ENCODE data around the gene NRROS. TPM values are rescaled to one million over a fixed set of nuclear protein-coding genes. Genes with fewer than 3 reads are reported as not detected.
A peak's percentile ranks its signal among the peaks of the same experiment; 100 is the strongest.
"Not testable (repeated sequence)": the region's sequence is repeated elsewhere in the genome, so short reads cannot be mapped to it uniquely, and the experiment has no call there.

NRROS gene
- total RNA-seq, 1 experiment from 2014 or later: not detected

GRCh38 chr3:196617256-196617655 lies 22.2 kb upstream of the NRROS start:
- Histone ChIP-seq H3K4me1 (peaks cover 7% of the 10 kb centered on the region), H3K36me3 (no peaks in the 10 kb centered on the region), H3K4me3 (no peak overlapping the region), H3K27me3 (no peaks in the 10 kb centered on the region), H3K27ac (no peak overlapping the region), H3K9me3 (replicated peaks) (no peaks in the 10 kb centered on the region)
- DNase-seq: no peak

- H3K9me3 ChIP-seq (replicated peaks): no peaks in the 10 kb centered on the region
- no peak for DNase-seq
- no peak overlapping the region for H3K4me3 ChIP-seq
- H3K27me3 ChIP-seq: 0 out of 2 replicates have a peak, but pooled peaks cover 3% of the 10 kb centered on the region
- H3K4me1 ChIP-seq: peaks cover 7% of the 10 kb centered on the region
- no peak overlapping the region for H3K27ac ChIP-seq
- H3K36me3 ChIP-seq: no peaks in the 10 kb centered on the region
Measured at GRCh38 chr3:196619223-196619622, 20.3 kb upstream of the NRROS start.

GRCh38 chr3:196619627-196620026 lies 19.9 kb upstream of the NRROS start:
- not testable (repeated sequence) for H3K4me1 ChIP-seq; H3K36me3 ChIP-seq; H3K9me3 ChIP-seq (replicated peaks); DNase-seq; H3K27ac ChIP-seq; H3K27me3 ChIP-seq; H3K4me3 ChIP-seq

- DNase-seq: peak; percentile 21 to 46
- peaks cover 7% of the 10 kb centered on the region; the same call in 1 of the 2 replicates for H3K27me3 ChIP-seq
- no peaks in the 10 kb centered on the region for H3K9me3 ChIP-seq (replicated peaks)
- H3K36me3 ChIP-seq: no peaks in the 10 kb centered on the region
- H3K4me3 ChIP-seq: no peak overlapping the region
- peaks cover 7% of the 10 kb centered on the region for H3K4me1 ChIP-seq
- H3K27ac ChIP-seq: no peak overlapping the region
Measured at GRCh38 chr3:196620161-196620604, 19.3 kb upstream of the NRROS start.

GRCh38 chr3:196620684-196621083 lies 18.8 kb upstream of the NRROS start:
- no peaks in the 10 kb centered on the region for H3K36me3 ChIP-seq
- peaks cover 7% of the 10 kb centered on the region; the same call in 1 of the 2 replicates for H3K27me3 ChIP-seq
- no peaks in the 10 kb centered on the region for H3K9me3 ChIP-seq (replicated peaks)
- H3K4me1 ChIP-seq: peaks cover 7% of the 10 kb centered on the region
- H3K4me3 ChIP-seq: no peak overlapping the region
- no peak for DNase-seq
- no peak overlapping the region for H3K27ac ChIP-seq

- no peak overlapping the region for H3K4me3 ChIP-seq
- H3K36me3 ChIP-seq: no peaks in the 10 kb centered on the region
- peaks cover 7% of the 10 kb centered on the region for H3K4me1 ChIP-seq
- peaks cover 7% of the 10 kb centered on the region; the same call in 1 of the 2 replicates for H3K27me3 ChIP-seq
- no peaks in the 10 kb centered on the region for H3K9me3 ChIP-seq (replicated peaks)
- no peak overlapping the region for H3K27ac ChIP-seq
- DNase-seq: no peak
Measured at GRCh38 chr3:196621611-196622010, 17.9 kb upstream of the NRROS start.

- Histone ChIP-seq H3K9me3 (replicated peaks) (no peaks in the 10 kb centered on the region), H3K4me1 (peaks cover 7% of the 10 kb centered on the region), H3K27me3 (peaks cover 7% of the 10 kb centered on the region; the same call in 1 of the 2 replicates), H3K4me3 (no peak overlapping the region), H3K27ac (no peak overlapping the region), H3K36me3 (no peaks in the 10 kb centered on the region)
- no peak for DNase-seq
Measured at GRCh38 chr3:196624067-196624790, 15.3 kb upstream of the NRROS start.

GRCh38 chr3:196624907-196625306 lies 14.6 kb upstream of the NRROS start:
- Histone ChIP-seq H3K4me3 (no peak overlapping the region), H3K9me3 (replicated peaks) (no peaks in the 10 kb centered on the region), H3K4me1 (peaks cover 7% of the 10 kb centered on the region), H3K36me3 (no peaks in the 10 kb centered on the region), H3K27ac (no peak overlapping the region), H3K27me3 (peaks cover 7% of the 10 kb centered on the region; the same call in 1 of the 2 replicates)
- DNase-seq: no peak

GRCh38 chr3:196625331-196625730 lies 14.2 kb upstream of the NRROS start:
- Histone ChIP-seq H3K27ac (no peak overlapping the region), H3K4me3 (no peak overlapping the region), H3K36me3 (no peaks in the 10 kb centered on the region), H3K4me1 (peaks cover 4% of the 10 kb centered on the region), H3K9me3 (replicated peaks) (no peaks in the 10 kb centered on the region), H3K27me3 (peaks cover 7% of the 10 kb centered on the region; the same call in 1 of the 2 replicates)
- no peak for DNase-seq

GRCh38 chr3:196627918-196628231 lies 11.6 kb upstream of the NRROS start:
- H3K4me1 ChIP-seq: no peaks in the 10 kb centered on the region
- DNase-seq: no peak
- no peak overlapping the region for H3K4me3 ChIP-seq
- no peaks in the 10 kb centered on the region for H3K36me3 ChIP-seq
- H3K27ac ChIP-seq: no peak overlapping the region
- no peaks in the 10 kb centered on the region for H3K9me3 ChIP-seq (replicated peaks)
- H3K27me3 ChIP-seq: peaks cover 5% of the 10 kb centered on the region; the same call in 1 of the 2 replicates

- DNase-seq: no peak
- Histone ChIP-seq H3K36me3 (no peaks in the 10 kb centered on the region), H3K4me3 (no peak overlapping the region), H3K9me3 (replicated peaks) (no peaks in the 10 kb centered on the region), H3K27ac (no peak overlapping the region), H3K4me1 (peaks cover 4% of the 10 kb centered on the region; the same call in 1 of the 2 replicates), H3K27me3 (peaks cover 4% of the 10 kb centered on the region; the same call in 1 of the 2 replicates)
Measured at GRCh38 chr3:196629228-196629627, 10.3 kb upstream of the NRROS start.

- H3K36me3 ChIP-seq: no peaks in the 10 kb centered on the region
- H3K4me1 ChIP-seq: peaks cover 4% of the 10 kb centered on the region; the same call in 1 of the 2 replicates
- peak overlapping the region; percentile 67 for H3K4me3 ChIP-seq
- H3K27me3 ChIP-seq: no peaks in the 10 kb centered on the region
- peak overlapping the region; percentile 85 for H3K27ac ChIP-seq
- no peak for DNase-seq
- H3K9me3 ChIP-seq (replicated peaks): no peaks in the 10 kb centered on the region
Measured at GRCh38 chr3:196631682-196632045, 7.8 kb upstream of the NRROS start.

GRCh38 chr3:196632046-196632751 lies 7.3 kb upstream of the NRROS start:
- Histone ChIP-seq H3K27me3 (no peaks in the 10 kb centered on the region), H3K27ac (peak overlapping the region; percentile 85), H3K4me1 (peaks cover 4% of the 10 kb centered on the region; the same call in 1 of the 2 replicates), H3K4me3 (peak overlapping the region; percentile 67), H3K36me3 (no peaks in the 10 kb centered on the region), H3K9me3 (replicated peaks) (no peaks in the 10 kb centered on the region)
- DNase-seq: peak; percentile 91 to 92

- Histone ChIP-seq H3K27ac (no peak overlapping the region), H3K4me3 (no peak overlapping the region), H3K9me3 (replicated peaks) (no peaks in the 10 kb centered on the region), H3K36me3 (no peaks in the 10 kb centered on the region), H3K27me3 (peaks cover 8% of the 10 kb centered on the region; the same call in 1 of the 2 replicates), H3K4me1 (peaks cover 4% of the 10 kb centered on the region; the same call in 1 of the 2 replicates)
- DNase-seq: no peak
Measured at GRCh38 chr3:196633555-196634151, 5.8 kb upstream of the NRROS start.

- Histone ChIP-seq H3K4me3 (no peak overlapping the region), H3K36me3 (no peaks in the 10 kb centered on the region), H3K27ac (no peak overlapping the region), H3K4me1 (peaks cover 4% of the 10 kb centered on the region; the same call in 1 of the 2 replicates), H3K27me3 (peaks cover 8% of the 10 kb centered on the region; the same call in 1 of the 2 replicates), H3K9me3 (replicated peaks) (no peaks in the 10 kb centered on the region)
- no peak for DNase-seq
Measured at GRCh38 chr3:196634224-196634623, 5.3 kb upstream of the NRROS start.

Measured in SJCRH30 (cell line).